ENCODE measurements around the gene FAM124A. TPM values are rescaled to one million over a fixed set of nuclear protein-coding genes. Genes with fewer than 3 reads are reported as not detected.

The FAM124A gene
- total RNA-seq, 1 donor from 2014 or later, result 0.59 TPM

GRCh38 chr13:51236491-51236792, 14.2 kb downstream of the FAM124A start:
- H3K4me1 Mint-ChIP-seq (ENCODE audit: low read depth), result no peaks in the 10 kb centered on the region
- peaks cover 20% of the 10 kb centered on the region for H3K27me3 Mint-ChIP-seq (ENCODE audit: low read depth)
- no peak overlapping the region for H3K4me3 Mint-ChIP-seq (ENCODE audit: low read depth)
- intact Hi-C loops (cut with micrococcal nuclease), result no loop called here
- H3K9me3 Mint-ChIP-seq, result no peaks in the 10 kb centered on the region
- no peaks in the 10 kb centered on the region for H3K36me3 Mint-ChIP-seq (ENCODE audit: low read depth)
- no peak overlapping the region for H3K27ac Mint-ChIP-seq
- no peak for DNase-seq (ENCODE audit: low spot score)

GRCh38 chr13:51237386-51237785, 15.2 kb downstream of the FAM124A start:
- Mint-ChIP-seq H3K27me3 (ENCODE audit: low read depth) (peaks cover 17% of the 10 kb centered on the region), H3K9me3 (no peaks in the 10 kb centered on the region), H3K36me3 (ENCODE audit: low read depth) (no peaks in the 10 kb centered on the region), H3K4me3 (ENCODE audit: low read depth) (no peak overlapping the region), H3K27ac (no peak overlapping the region), H3K4me1 (ENCODE audit: low read depth) (no peaks in the 10 kb centered on the region)
- intact Hi-C loops (cut with micrococcal nuclease), result no loop called here
- DNase-seq (ENCODE audit: low spot score), result no peak

GRCh38 chr13:51237887-51238286, 15.7 kb downstream of the FAM124A start:
- no peak overlapping the region for H3K4me3 Mint-ChIP-seq (ENCODE audit: low read depth)
- H3K27ac Mint-ChIP-seq, result no peak overlapping the region
- no peaks in the 10 kb centered on the region for H3K9me3 Mint-ChIP-seq
- no peak for DNase-seq (ENCODE audit: low spot score)
- H3K36me3 Mint-ChIP-seq (ENCODE audit: low read depth), result no peaks in the 10 kb centered on the region
- no peaks in the 10 kb centered on the region for H3K4me1 Mint-ChIP-seq (ENCODE audit: low read depth)
- peaks cover 13% of the 10 kb centered on the region for H3K27me3 Mint-ChIP-seq (ENCODE audit: low read depth)
- intact Hi-C loops (cut with micrococcal nuclease), result no loop called here

- intact Hi-C loops (cut with micrococcal nuclease), result no loop called here
- no peaks in the 10 kb centered on the region for H3K9me3 Mint-ChIP-seq
- H3K27me3 Mint-ChIP-seq (ENCODE audit: low read depth), result peaks cover 8% of the 10 kb centered on the region
- H3K4me3 Mint-ChIP-seq (ENCODE audit: low read depth), result no peak overlapping the region
- no peak for DNase-seq (ENCODE audit: low spot score)
- no peaks in the 10 kb centered on the region for H3K4me1 Mint-ChIP-seq (ENCODE audit: low read depth)
- no peak overlapping the region for H3K27ac Mint-ChIP-seq
- no peaks in the 10 kb centered on the region for H3K36me3 Mint-ChIP-seq (ENCODE audit: low read depth)
Measured at GRCh38 chr13:51240178-51240577, 18.0 kb downstream of the FAM124A start.

- Mint-ChIP-seq H3K27ac (no peak overlapping the region), H3K9me3 (no peaks in the 10 kb centered on the region), H3K27me3 (ENCODE audit: low read depth) (peaks cover 6% of the 10 kb centered on the region), H3K36me3 (ENCODE audit: low read depth) (no peaks in the 10 kb centered on the region), H3K4me3 (ENCODE audit: low read depth) (no peak overlapping the region), H3K4me1 (ENCODE audit: low read depth) (no peaks in the 10 kb centered on the region)
- intact Hi-C loops (cut with micrococcal nuclease), result no loop called here
- no peak for DNase-seq (ENCODE audit: low spot score)
Measured at GRCh38 chr13:51240958-51241357, 18.8 kb downstream of the FAM124A start.

GRCh38 chr13:51241720-51242119, 19.5 kb downstream of the FAM124A start:
- DNase-seq (ENCODE audit: low spot score), result no peak
- intact Hi-C loops (cut with micrococcal nuclease), result no loop called here
- Mint-ChIP-seq H3K27me3 (ENCODE audit: low read depth) (peaks cover 4% of the 10 kb centered on the region), H3K36me3 (ENCODE audit: low read depth) (no peaks in the 10 kb centered on the region), H3K27ac (no peak overlapping the region), H3K9me3 (no peaks in the 10 kb centered on the region), H3K4me1 (ENCODE audit: low read depth) (no peaks in the 10 kb centered on the region), H3K4me3 (ENCODE audit: low read depth) (no peak overlapping the region)

- intact Hi-C loops (cut with micrococcal nuclease), result no loop called here
- Mint-ChIP-seq H3K4me3 (ENCODE audit: low read depth) (no peak overlapping the region), H3K9me3 (no peaks in the 10 kb centered on the region), H3K36me3 (ENCODE audit: low read depth) (no peaks in the 10 kb centered on the region), H3K27ac (no peak overlapping the region), H3K4me1 (ENCODE audit: low read depth) (no peaks in the 10 kb centered on the region), H3K27me3 (ENCODE audit: low read depth) (peaks cover 2% of the 10 kb centered on the region)
- no peak for DNase-seq (ENCODE audit: low spot score)
Measured at GRCh38 chr13:51243227-51243626, 21.0 kb downstream of the FAM124A start.

- intact Hi-C loops (cut with micrococcal nuclease), result no loop called here
- H3K27me3 Mint-ChIP-seq (ENCODE audit: low read depth), result peaks cover 2% of the 10 kb centered on the region
- no peak for DNase-seq (ENCODE audit: low spot score)
- no peak overlapping the region for H3K27ac Mint-ChIP-seq
- no peaks in the 10 kb centered on the region for H3K9me3 Mint-ChIP-seq
- H3K36me3 Mint-ChIP-seq (ENCODE audit: low read depth), result no peaks in the 10 kb centered on the region
- H3K4me1 Mint-ChIP-seq (ENCODE audit: low read depth), result no peaks in the 10 kb centered on the region
- no peak overlapping the region for H3K4me3 Mint-ChIP-seq (ENCODE audit: low read depth)
Measured at GRCh38 chr13:51243832-51244231, 21.6 kb downstream of the FAM124A start.

- Mint-ChIP-seq H3K27me3 (ENCODE audit: low read depth) (peaks cover 2% of the 10 kb centered on the region), H3K4me3 (ENCODE audit: low read depth) (no peak overlapping the region), H3K4me1 (ENCODE audit: low read depth) (no peaks in the 10 kb centered on the region), H3K27ac (no peak overlapping the region), H3K9me3 (no peaks in the 10 kb centered on the region), H3K36me3 (ENCODE audit: low read depth) (no peaks in the 10 kb centered on the region)
- intact Hi-C loops (cut with micrococcal nuclease), result no loop called here
- DNase-seq (ENCODE audit: low spot score), result no peak
Measured at GRCh38 chr13:51244637-51245405, 22.6 kb downstream of the FAM124A start.

GRCh38 chr13:51245583-51245982, 23.4 kb downstream of the FAM124A start:
- H3K4me1 Mint-ChIP-seq (ENCODE audit: low read depth), result no peaks in the 10 kb centered on the region
- no peaks in the 10 kb centered on the region for H3K36me3 Mint-ChIP-seq (ENCODE audit: low read depth)
- peaks cover 2% of the 10 kb centered on the region for H3K27me3 Mint-ChIP-seq (ENCODE audit: low read depth)
- H3K4me3 Mint-ChIP-seq (ENCODE audit: low read depth), result no peak overlapping the region
- no peaks in the 10 kb centered on the region for H3K9me3 Mint-ChIP-seq
- H3K27ac Mint-ChIP-seq, result no peak overlapping the region
- intact Hi-C loops (cut with micrococcal nuclease), result no loop called here
- DNase-seq (ENCODE audit: low spot score), result no peak

- no peaks in the 10 kb centered on the region for H3K36me3 Mint-ChIP-seq (ENCODE audit: low read depth)
- intact Hi-C loops (cut with micrococcal nuclease), result no loop called here
- H3K4me3 Mint-ChIP-seq (ENCODE audit: low read depth), result no peak overlapping the region
Measured at GRCh38 chr13:51246025-51246417, 23.8 kb downstream of the FAM124A start.

GRCh38 chr13:51246418-51247277, 24.4 kb downstream of the FAM124A start:
- Mint-ChIP-seq H3K27ac (no peak overlapping the region), H3K4me3 (ENCODE audit: low read depth) (no peak overlapping the region), H3K27me3 (ENCODE audit: low read depth) (peaks cover 2% of the 10 kb centered on the region), H3K9me3 (no peaks in the 10 kb centered on the region), H3K4me1 (ENCODE audit: low read depth) (no peaks in the 10 kb centered on the region), H3K36me3 (ENCODE audit: low read depth) (no peaks in the 10 kb centered on the region)
- DNase-seq (ENCODE audit: low spot score), result no peak
- intact Hi-C loops (cut with micrococcal nuclease), result no loop called here

More at GRCh38 chr13:51246025-51246417, 23.8 kb downstream of the FAM124A start:
- Mint-ChIP-seq H3K4me1 (ENCODE audit: low read depth) (no peaks in the 10 kb centered on the region), H3K27ac (no peak overlapping the region), H3K27me3 (ENCODE audit: low read depth) (peaks cover 2% of the 10 kb centered on the region), H3K9me3 (no peaks in the 10 kb centered on the region)
- DNase-seq (ENCODE audit: low spot score), result no peak

- Mint-ChIP-seq H3K4me1 (ENCODE audit: low read depth) (no peaks in the 10 kb centered on the region), H3K36me3 (ENCODE audit: low read depth) (no peaks in the 10 kb centered on the region), H3K4me3 (ENCODE audit: low read depth) (no peak overlapping the region), H3K27me3 (ENCODE audit: low read depth) (peaks cover 2% of the 10 kb centered on the region), H3K27ac (no peak overlapping the region), H3K9me3 (no peaks in the 10 kb centered on the region)
- DNase-seq (ENCODE audit: low spot score), result no peak
- intact Hi-C loops (cut with micrococcal nuclease), result no loop called here
Measured at GRCh38 chr13:51249255-51249654, 27.1 kb downstream of the FAM124A start.

Measured in activated T-helper 2 cell treated with anti-CD3 and anti-CD28 coated beads, Interferon-gamma antibody, Interleukin-2, Interleukin-4, amounts not matched to agents 10 μg/mL and 5 μg/mL and 100 μg/mL, durations not matched to agents 14 hours and 24 hours and 36 hours (primary cell).